HL-60 (cell line): Measurements from ENCODE around the gene EPB41L4B.

Experiments used
- DNase-seq, 2 experiments: peaks; one replicate each; pipeline ENCODE4 v3.0.0-alpha.2; 2010 to 2020; ENCODE audit warnings: low read depth in 1 of 2, low spot score in 1 of 2
- H3K27ac ChIP-seq: fragments of 250-450 bp; sonication (Bioruptor Pico); replicated peaks from 2 replicates; pipeline ENCODE4 v1.5.1; 2020; ENCODE audit warnings: mild to moderate bottlenecking, moderate library complexity
- H3K27me3 ChIP-seq: fragments of 250-450 bp; sonication (Bioruptor Pico); 2 replicates; pipeline ENCODE4 v1.5.1; 2021; ENCODE audit warnings: mild to moderate bottlenecking, moderate library complexity; ENCODE audit not compliant: insufficient read depth, poor library complexity, severe bottlenecking
- H3K4me3 ChIP-seq: replicated peaks from 2 replicates; pipeline ENCODE4 v1.5.1; 2011; ENCODE audit warnings: mild to moderate bottlenecking, control low read depth, low read length; ENCODE audit not compliant: insufficient read depth
- CTCF ChIP-seq: IDR thresholded peaks from one replicate; pipeline ENCODE4 v1.5.1; 2011; ENCODE audit warnings: low read length, control low read depth, inconsistent platforms; ENCODE audit not compliant: insufficient read depth
- GABPA ChIP-seq: IDR thresholded peaks from 2 replicates; pipeline ENCODE4 v1.6.1; 2012; ENCODE audit warnings: low read depth
- POLR2AphosphoS5 ChIP-seq: IDR thresholded peaks from 2 replicates; pipeline ENCODE4 v1.6.1; 2012; ENCODE audit warnings: low read depth
- REST ChIP-seq: IDR thresholded peaks from 2 replicates; pipeline ENCODE4 v1.6.1; 2012; ENCODE audit warnings: low read depth; ENCODE audit not compliant: insufficient replicate concordance
- SPI1 ChIP-seq: IDR thresholded peaks from 2 replicates; pipeline ENCODE4 v1.6.1; 2012; ENCODE audit warnings: low read depth, mild to moderate bottlenecking, borderline replicate concordance

EPB41L4B gene

GRCh38 chr9:109162677-109163076, 158.2 kb downstream of the EPB41L4B start:
- TF ChIP-seq GABPA (no peak), POLR2AphosphoS5 (no peak), REST (no peak), CTCF (no peak), SPI1 (no peak)
- H3K4me3 ChIP-seq: no peak overlapping the region
- no peak for DNase-seq
- H3K27ac ChIP-seq: no peak overlapping the region
- H3K27me3 ChIP-seq: peaks cover 13% of the 10 kb centered on the region

- TF ChIP-seq CTCF (no peak), POLR2AphosphoS5 (no peak), SPI1 (no peak), GABPA (no peak), REST (no peak)
- Histone ChIP-seq H3K27me3 (peaks cover 8% of the 10 kb centered on the region), H3K4me3 (no peak overlapping the region), H3K27ac (no peak overlapping the region)
- no peak for DNase-seq
These were observed 159.4 kb downstream of the EPB41L4B start for GRCh38 chr9:109161471-109161870.

GRCh38 chr9:109159583-109159982, 161.3 kb downstream of the EPB41L4B start:
- Histone ChIP-seq H3K4me3 (no peak overlapping the region), H3K27me3 (no peaks in the 10 kb centered on the region), H3K27ac (no peak overlapping the region)
- no peak for DNase-seq
- TF ChIP-seq REST: no peak
- TF ChIP-seq CTCF: no peak
- TF ChIP-seq GABPA: no peak
- TF ChIP-seq POLR2AphosphoS5: no peak
- no peak for TF ChIP-seq SPI1
